Liver (tissue), 9 donors: ENCODE results near the gene TMEM126B. TPM values are rescaled to one million over a fixed set of nuclear protein-coding genes. Genes with fewer than 3 reads are reported as not detected.

ENCODE experiments used
- DNase-seq: peaks from one replicate; pipeline ENCODE4 v3.0.0-alpha.2; 2017; ENCODE audit warnings: low spot score
- H3K27ac ChIP-seq, 2 donors: one replicate each; pipeline ENCODE4 v1.7.0; 2013; ENCODE audit warnings: inconsistent platforms in 2 of 2, low read length in 2 of 2, control low read depth in 1 of 2, low read depth in 1 of 2, mild to moderate bottlenecking in 1 of 2
- H3K27me3 ChIP-seq, 4 donors: one replicate each; pipeline versions ENCODE4 v1.6.1 to v1.7.0; 2013; ENCODE audit warnings: low read length in 3 of 4, inconsistent platforms in 1 of 4, mild to moderate bottlenecking in 1 of 4, moderate library complexity in 1 of 4; ENCODE audit not compliant: control insufficient read depth in 4 of 4, insufficient read depth in 4 of 4
- H3K36me3 ChIP-seq, 4 donors: one replicate each; pipeline versions ENCODE4 v1.6.1 to v1.7.0; 2013; ENCODE audit warnings: low read length in 3 of 4, mild to moderate bottlenecking in 3 of 4, low read depth in 1 of 4, moderate library complexity in 1 of 4; ENCODE audit not compliant: control insufficient read depth in 4 of 4, insufficient read depth in 3 of 4
- H3K4me1 ChIP-seq, 4 donors: one replicate each; pipeline versions ENCODE4 v1.6.1 to v1.7.0; 2013; ENCODE audit warnings: low read length in 3 of 4, mild to moderate bottlenecking in 3 of 4, moderate library complexity in 1 of 4; ENCODE audit not compliant: control insufficient read depth in 4 of 4, insufficient read depth in 4 of 4
- H3K4me3 ChIP-seq, 3 donors: one replicate each; pipeline versions ENCODE4 v1.6.1 to v1.7.0; 2013; ENCODE audit warnings: low read length in 3 of 3, control low read depth in 1 of 3, low read depth in 1 of 3, mild to moderate bottlenecking in 1 of 3
- H3K9ac ChIP-seq, 2 donors: one replicate each; pipeline ENCODE4 v1.7.0; 2013; ENCODE audit warnings: low read length in 2 of 2, mild to moderate bottlenecking in 2 of 2, moderate library complexity in 2 of 2, control low read depth in 1 of 2, low read depth in 1 of 2
- H3K9me3 ChIP-seq, 4 donors: one replicate each; pipeline versions ENCODE4 v1.6.1 to v1.7.0; 2013; ENCODE audit warnings: low read length in 3 of 4; ENCODE audit not compliant: control insufficient read depth in 4 of 4
- ATF3 ChIP-seq: IDR thresholded peaks from 2 replicates; pipeline ENCODE4 v1.6.1; 2016; ENCODE audit warnings: antibody characterized with exemption
- CTCF ChIP-seq: fragments of 150-350 bp; IDR thresholded peaks from 2 replicates; pipeline ENCODE4 v1.5.1; 2017; ENCODE audit warnings: improper control_type of control experiment, low read depth, low read length; ENCODE audit not compliant: missing input control
- EGR1 ChIP-seq, 2 donors: IDR thresholded peaks; 2 replicates each; pipeline ENCODE4 v1.6.1; 2016 to 2018; ENCODE audit warnings: antibody characterized with exemption in 2 of 2, low read depth in 2 of 2
- FOXA1 ChIP-seq: IDR thresholded peaks from 2 replicates; pipeline ENCODE4 v1.6.1; 2016; ENCODE audit warnings: antibody characterized with exemption
- FOXA2 ChIP-seq: IDR thresholded peaks from 2 replicates; pipeline ENCODE4 v1.6.1; 2016; ENCODE audit warnings: antibody characterized with exemption
- GABPA ChIP-seq, 2 donors: IDR thresholded peaks in 1 of 2; conservative IDR thresholded peaks in 1 of 2; 2 replicates each; pipeline ENCODE4 v1.6.1; 2016; ENCODE audit warnings: antibody characterized with exemption in 2 of 2, mild to moderate bottlenecking in 1 of 2, moderate library complexity in 1 of 2
- HNF4A ChIP-seq, 2 donors: conservative IDR thresholded peaks; 2 replicates each; pipeline ENCODE4 v1.6.1; 2016; ENCODE audit warnings: antibody characterized with exemption in 2 of 2, mild to moderate bottlenecking in 2 of 2
- HNF4G ChIP-seq: IDR thresholded peaks from 2 replicates; pipeline ENCODE4 v1.6.1; 2016; ENCODE audit warnings: antibody characterized with exemption
- JUND ChIP-seq, 2 donors: IDR thresholded peaks; 2 replicates each; pipeline ENCODE4 v1.6.1; 2016; ENCODE audit warnings: antibody characterized with exemption in 2 of 2
- MAX ChIP-seq: IDR thresholded peaks from 2 replicates; pipeline ENCODE4 v1.6.1; 2016; ENCODE audit warnings: antibody characterized with exemption
- NR2F2 ChIP-seq: IDR thresholded peaks from 2 replicates; pipeline ENCODE4 v1.6.1; 2016; ENCODE audit warnings: antibody characterized with exemption
- RAD21 ChIP-seq, 2 donors: IDR thresholded peaks; 2 replicates each; pipeline ENCODE4 v1.6.1; 2016; ENCODE audit warnings: antibody characterized with exemption in 2 of 2, mild to moderate bottlenecking in 2 of 2
- REST ChIP-seq: IDR thresholded peaks from 2 replicates; pipeline ENCODE4 v1.6.1; 2016; ENCODE audit warnings: antibody characterized with exemption, mild to moderate bottlenecking
- RXRA ChIP-seq, 2 donors: IDR thresholded peaks; 2 replicates each; pipeline ENCODE4 v1.6.1; 2017 to 2018; ENCODE audit warnings: antibody characterized with exemption in 2 of 2, mild to moderate bottlenecking in 1 of 2
- SP1 ChIP-seq: IDR thresholded peaks from 2 replicates; pipeline ENCODE4 v1.6.1; 2018; ENCODE audit warnings: antibody characterized with exemption, mild to moderate bottlenecking
- TAF1 ChIP-seq: conservative IDR thresholded peaks from 2 replicates; pipeline ENCODE4 v1.6.1; 2016; ENCODE audit warnings: antibody characterized with exemption, mild to moderate bottlenecking
- YY1 ChIP-seq: IDR thresholded peaks from 2 replicates; pipeline ENCODE4 v1.6.1; 2016; ENCODE audit warnings: antibody characterized with exemption, mild to moderate bottlenecking
- ZBTB33 ChIP-seq: IDR thresholded peaks from 2 replicates; pipeline ENCODE4 v1.6.1; 2016; ENCODE audit warnings: antibody characterized with exemption
- WGBS: extraction: QIAGEN DNeasy Blood & Tissue Kit; methylation state at CpG from one replicate; pipeline ENCODE4 v1.1.7; 2013; 5-methylcytosine and 5-hydroxymethylcytosine counted together
- polyA plus RNA-seq, 2 donors: library from polyadenylated mRNA; stranded (reverse) in 1 of 2; unstranded in 1 of 2; fragments of 200-250 nt in 1 of 2; fragments of >200 nt in 1 of 2; fragmentation: Nextera tagmentation in 1 of 2; extraction: Ambion mirVana in 1 of 2; gene quantifications; one replicate each; pipeline versions ENCODE4 v1.2.1 to v1.2.3, GENCODE V29; 2013 to 2015
- total RNA-seq, 2 donors: library from RNA; depleted of rRNA; stranded (reverse); fragments of >200 nt; gene quantifications; one replicate each; pipeline ENCODE4 v1.2.3, GENCODE V29; 2014
- donor health status: healthy.
- donor health status: healthy.
- donor health status: healthy.
- donor health status: healthy.
- donor health status: healthy.

TMEM126B gene
- total and polyA plus RNA-seq, 4 donors = 20.0 to 32.3 (median 26.9) TPM

GRCh38 chr11:85647604-85648299 is 19.4 kb downstream of the TMEM126B start, which contains the start of gene TMEM126A:
Gene TMEM126A, plus strand, starts transcription at chr11:85647967. Its CDS starts 2,289 bp downstream, at chr11:85650256.
- under 1% methylated on average over 33 of the region's 33 CpGs for WGBS
- H3K4me3 ChIP-seq = peak within 1 kb of the TSS; percentile 62 to 90 (median 90)
- peak; percentile 90 for DNase-seq
- H3K36me3 ChIP-seq = peaks cover 0 to 9% (median 0%) of the 10 kb centered on the region in 4 donors
- peaks cover 0 to 4% (median 0%) of the 10 kb centered on the region in 4 donors for H3K27me3 ChIP-seq
- peak within 1 kb of the TSS; percentile 85 to 96 for H3K9ac ChIP-seq
- peak within 1 kb of the TSS; percentile 64 to 83 for H3K27ac ChIP-seq
- TF ChIP-seq YY1 = peak; percentile 99
- TF ChIP-seq RXRA (IDR thresholded peaks at IDR 0.05) = peak; percentile 50 to 60
- TF ChIP-seq EGR1 (IDR thresholded peaks at IDR 0.05; ENCODE audit: low read depth in 2 of 2) = peak; percentile 95 to 98
- no peak for TF ChIP-seq FOXA1
- TF ChIP-seq CTCF = no peak
- TF ChIP-seq GABPA (IDR thresholded peaks at IDR 0.05 in 1 of 2, conservative IDR thresholded peaks at IDR 0.05 in 1 of 2) = peak in 1 of 2 donors; percentile 88
- peak; percentile 83 for TF ChIP-seq TAF1
- TF ChIP-seq ATF3 = peak; percentile 15
- TF ChIP-seq SP1 = peak; percentile 66
- TF ChIP-seq FOXA2 = no peak
- peak; percentile 11 for TF ChIP-seq HNF4G
- TF ChIP-seq RAD21 (IDR thresholded peaks at IDR 0.05) = peak in 1 of 2 donors; percentile 51
- TF ChIP-seq MAX = peak; percentile 46
- peak; percentile 17 for TF ChIP-seq NR2F2
- no peak for TF ChIP-seq JUND (IDR thresholded peaks at IDR 0.05)
- TF ChIP-seq ZBTB33 = peak; percentile 83
- TF ChIP-seq REST = peak; percentile 47
- peak; percentile 46 to 48 for TF ChIP-seq HNF4A (conservative IDR thresholded peaks at IDR 0.05)
- H3K4me1 ChIP-seq = peaks cover 7 to 18% (median 10%) of the 10 kb centered on the region in 4 donors
- no peaks in the 10 kb centered on the region for H3K9me3 ChIP-seq
